ENCODE data around the gene WNT10A. TPM values are rescaled to one million over a fixed set of nuclear protein-coding genes. Genes with fewer than 3 reads are reported as not detected.
A peak's percentile ranks its signal among the peaks of the same experiment; 100 is the strongest.

The WNT10A gene
- total RNA-seq, 1 donor: not detected

- no peak for TF ChIP-seq CTCF (IDR thresholded peaks at IDR 0.05; ENCODE audit: insufficient read depth, low read depth, low read length)
- H3K4me3 ChIP-seq (ENCODE audit: low read depth, low read length): no peak overlapping the region
- no peak for DNase-seq (ENCODE audit: low read depth)
Observed at GRCh38 chr2:218861645-218862318, 18.9 kb upstream of the WNT10A start.

- DNase-seq (ENCODE audit: low read depth): no peak
- H3K4me3 ChIP-seq (ENCODE audit: low read depth, low read length): no peak overlapping the region
- no peak for TF ChIP-seq CTCF (IDR thresholded peaks at IDR 0.05; ENCODE audit: insufficient read depth, low read depth, low read length)
Observed at GRCh38 chr2:218863021-218863520, 17.6 kb upstream of the WNT10A start.

- TF ChIP-seq CTCF (IDR thresholded peaks at IDR 0.05; ENCODE audit: insufficient read depth, low read depth, low read length): no peak
- no peak overlapping the region for H3K4me3 ChIP-seq (ENCODE audit: low read depth, low read length)
- DNase-seq (ENCODE audit: low read depth): no peak
Observed at GRCh38 chr2:218865396-218865795, 15.3 kb upstream of the WNT10A start.

GRCh38 chr2:218865999-218866398, 14.7 kb upstream of the WNT10A start:
- no peak for TF ChIP-seq CTCF (IDR thresholded peaks at IDR 0.05; ENCODE audit: insufficient read depth, low read depth, low read length)
- DNase-seq (ENCODE audit: low read depth): no peak
- H3K4me3 ChIP-seq (ENCODE audit: low read depth, low read length): no peak overlapping the region

- DNase-seq (ENCODE audit: low read depth): peak; percentile 21
- H3K4me3 ChIP-seq (ENCODE audit: low read depth, low read length): no peak overlapping the region
- TF ChIP-seq CTCF (IDR thresholded peaks at IDR 0.05; ENCODE audit: insufficient read depth, low read depth, low read length): no peak
Observed at GRCh38 chr2:218867900-218868299, 12.8 kb upstream of the WNT10A start.

GRCh38 chr2:218869064-218869463, 11.6 kb upstream of the WNT10A start:
- no peak for TF ChIP-seq CTCF (IDR thresholded peaks at IDR 0.05; ENCODE audit: insufficient read depth, low read depth, low read length)
- no peak overlapping the region for H3K4me3 ChIP-seq (ENCODE audit: low read depth, low read length)
- DNase-seq (ENCODE audit: low read depth): no peak

- no peak overlapping the region for H3K4me3 ChIP-seq (ENCODE audit: low read depth, low read length)
- TF ChIP-seq CTCF (IDR thresholded peaks at IDR 0.05; ENCODE audit: insufficient read depth, low read depth, low read length): no peak
- no peak for DNase-seq (ENCODE audit: low read depth)
Observed at GRCh38 chr2:218870984-218871344, 9.7 kb upstream of the WNT10A start.

Data from fibroblast of villous mesenchyme (primary cell).